ENCODE data around the gene SLC6A12.

DNA sequence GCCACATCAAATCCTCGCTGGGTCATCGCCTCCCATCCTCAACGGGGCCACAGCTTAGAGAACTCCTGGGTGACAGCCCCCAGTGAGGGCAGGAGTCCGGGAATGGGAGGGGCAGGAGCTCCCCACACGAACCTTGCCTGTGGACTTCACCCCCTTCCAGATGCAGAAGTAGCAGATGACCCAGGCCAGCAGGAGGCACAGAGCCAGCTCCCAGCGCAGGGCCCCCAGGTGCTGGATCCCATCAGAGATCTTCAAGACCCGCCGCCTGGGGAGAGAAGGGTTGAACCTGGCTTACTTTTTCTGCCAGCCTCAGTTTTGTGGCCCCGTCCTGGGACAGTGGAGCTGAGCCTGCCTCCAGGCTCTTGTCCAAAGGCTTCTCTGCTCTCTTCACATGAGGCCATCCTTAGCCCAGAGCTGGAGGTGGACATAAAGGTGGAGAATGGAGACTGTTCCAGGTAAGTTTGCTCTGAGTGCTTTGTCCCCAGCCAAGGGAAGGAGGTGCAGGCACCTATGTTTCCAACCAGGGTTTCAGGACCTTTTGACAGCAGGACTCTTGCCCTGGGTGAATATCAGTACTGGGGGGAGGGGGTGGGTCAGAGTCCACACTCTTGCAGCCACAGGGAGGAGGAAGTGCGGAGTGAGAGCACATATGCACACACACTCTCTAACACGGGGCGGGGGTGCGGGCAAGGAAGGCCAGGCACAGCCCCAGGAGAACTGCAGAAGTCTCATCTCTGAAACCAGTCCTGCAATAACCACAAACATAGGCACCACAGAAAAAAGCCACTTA, 23.3 kb upstream of the SLC6A12 start:
- TF ChIP-seq, protein P1, sequence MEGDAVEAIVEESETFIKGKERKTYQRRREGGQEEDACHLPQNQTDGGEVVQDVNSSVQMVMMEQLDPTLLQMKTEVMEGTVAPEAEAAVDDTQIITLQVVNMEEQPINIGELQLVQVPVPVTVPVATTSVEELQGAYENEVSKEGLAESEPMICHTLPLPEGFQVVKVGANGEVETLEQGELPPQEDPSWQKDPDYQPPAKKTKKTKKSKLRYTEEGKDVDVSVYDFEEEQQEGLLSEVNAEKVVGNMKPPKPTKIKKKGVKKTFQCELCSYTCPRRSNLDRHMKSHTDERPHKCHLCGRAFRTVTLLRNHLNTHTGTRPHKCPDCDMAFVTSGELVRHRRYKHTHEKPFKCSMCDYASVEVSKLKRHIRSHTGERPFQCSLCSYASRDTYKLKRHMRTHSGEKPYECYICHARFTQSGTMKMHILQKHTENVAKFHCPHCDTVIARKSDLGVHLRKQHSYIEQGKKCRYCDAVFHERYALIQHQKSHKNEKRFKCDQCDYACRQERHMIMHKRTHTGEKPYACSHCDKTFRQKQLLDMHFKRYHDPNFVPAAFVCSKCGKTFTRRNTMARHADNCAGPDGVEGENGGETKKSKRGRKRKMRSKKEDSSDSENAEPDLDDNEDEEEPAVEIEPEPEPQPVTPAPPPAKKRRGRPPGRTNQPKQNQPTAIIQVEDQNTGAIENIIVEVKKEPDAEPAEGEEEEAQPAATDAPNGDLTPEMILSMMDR (IDR thresholded peaks at IDR 0.05): no peak
- TF ChIP-seq POLR2A (IDR thresholded peaks at IDR 0.05): no peak

Measured in vagina (tissue), 2 donors.